HG03108 (cell line): ENCODE data around the gene DYSF.

Experiments
- ATAC-seq: cut with Tn5 transposase; IDR thresholded peaks from one replicate; pipeline ENCODE4 v1.9.1; 2021; ENCODE audit warnings: moderate library complexity; ENCODE audit not compliant: unreplicated experiment

The DYSF gene

DNA sequence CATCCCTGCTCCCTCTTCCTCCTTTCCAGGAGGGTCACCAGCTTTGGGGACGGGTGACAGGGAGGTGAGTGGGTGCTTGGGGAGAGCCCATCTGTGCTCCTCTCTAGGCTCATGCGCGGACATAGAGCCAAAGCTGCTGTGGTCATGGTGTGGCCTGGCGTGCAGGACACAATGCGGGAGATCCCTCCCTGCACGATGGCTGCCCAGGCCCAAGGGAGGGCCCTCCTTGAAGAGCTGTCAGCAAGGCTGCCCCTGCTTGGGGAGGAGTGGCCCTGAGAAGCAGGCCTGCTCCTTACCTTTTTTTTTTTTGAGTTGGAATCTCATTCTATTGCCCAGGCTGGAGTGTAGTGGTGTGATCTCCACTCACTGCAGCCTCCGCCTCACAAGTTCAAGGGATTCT lies 111.4 kb downstream of the DYSF start:
- ATAC-seq, result no peak

DNA sequence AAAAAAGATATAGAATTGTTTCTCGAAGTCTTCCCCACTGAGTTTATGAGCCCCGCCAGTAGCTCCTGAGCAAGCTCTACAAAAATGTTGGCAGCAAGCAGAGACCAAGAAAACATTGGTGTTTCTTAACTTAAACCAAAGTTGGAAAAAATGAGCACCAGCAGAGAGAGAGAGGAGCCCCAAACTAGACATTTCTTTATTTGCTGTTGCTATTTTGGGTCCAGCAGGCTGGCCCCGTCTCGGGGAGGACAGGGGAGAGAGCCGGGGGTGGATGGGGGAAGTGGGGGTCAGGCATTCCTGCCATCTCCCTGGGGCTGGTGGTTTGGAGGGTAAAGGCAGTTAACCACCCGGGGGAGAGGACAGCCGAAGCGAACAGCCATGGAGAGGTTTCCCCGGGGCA lies 113.0 kb downstream of the DYSF start:
- no peak for ATAC-seq

DNA sequence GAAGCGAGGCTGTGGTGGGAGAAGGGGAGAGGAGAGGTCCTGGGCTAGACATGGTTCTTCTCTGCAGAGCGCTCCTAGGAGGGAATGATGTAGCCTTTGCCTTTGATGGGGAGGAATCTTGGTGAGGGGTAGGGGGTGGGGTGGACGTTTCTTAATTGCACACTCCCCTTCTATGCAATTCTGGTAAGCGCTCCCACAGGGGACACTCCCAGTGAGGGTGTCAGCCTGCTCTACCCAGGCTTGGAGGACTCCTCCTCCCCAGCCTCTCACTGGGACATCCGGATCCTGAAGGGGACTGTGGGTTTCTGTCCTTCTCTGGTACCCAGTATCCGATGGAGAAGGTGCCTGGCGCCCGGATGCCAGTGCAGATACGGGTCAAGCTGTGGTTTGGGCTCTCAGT lies 114.3 kb downstream of the DYSF start:
- ATAC-seq, result no peak

- ATAC-seq, result no peak
Measured at GRCh38 chr2:71568103-71568502, 114.7 kb downstream of the DYSF start.

GRCh38 chr2:71570511-71570910 lies 117.2 kb downstream of the DYSF start:
- no peak for ATAC-seq

- ATAC-seq, result no peak
Measured at GRCh38 chr2:71570951-71571460, 117.6 kb downstream of the DYSF start.

GRCh38 chr2:71571945-71572344 lies 118.6 kb downstream of the DYSF start:
- no peak for ATAC-seq

DNA sequence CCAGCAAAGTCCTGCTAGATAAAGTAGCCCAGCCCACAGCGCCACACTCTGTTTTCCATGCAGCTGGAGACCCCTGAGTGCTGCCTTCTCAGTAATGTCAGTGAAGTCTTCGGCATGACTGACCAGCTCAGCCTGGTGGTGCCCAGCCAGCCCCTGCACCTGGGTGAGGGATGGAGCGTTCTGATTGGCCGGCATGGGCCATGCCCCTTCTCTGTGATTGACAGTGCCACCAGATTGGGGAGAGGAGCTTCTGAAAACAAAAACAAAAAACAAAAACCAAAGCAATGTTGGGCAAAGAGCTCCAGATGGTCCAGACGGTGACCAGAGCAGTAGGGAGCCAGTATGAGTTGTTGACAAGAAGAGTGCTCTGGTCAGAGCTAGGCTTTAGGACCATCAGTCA lies 122.6 kb downstream of the DYSF start:
- ATAC-seq, result no peak

DNA sequence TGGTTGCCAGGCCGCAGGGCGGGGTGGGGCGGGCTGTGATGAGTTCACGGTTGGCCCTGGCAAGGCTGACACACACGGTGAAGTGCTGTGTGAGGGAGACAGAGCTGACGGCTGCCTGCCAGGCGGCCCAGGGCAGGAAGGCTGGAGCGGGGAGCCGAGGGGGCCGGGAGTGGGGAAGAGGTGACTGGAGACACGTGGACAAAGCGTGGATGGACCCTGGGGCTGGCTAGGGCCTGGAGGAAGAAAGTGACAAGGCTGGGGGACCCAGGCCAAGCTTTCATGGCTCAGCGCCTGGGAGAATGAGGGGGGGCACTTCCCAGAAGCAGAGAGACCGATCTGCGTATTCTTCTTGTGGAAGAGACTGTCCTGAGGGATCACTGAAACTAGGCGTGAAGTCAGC lies 123.2 kb downstream of the DYSF start:
- no peak for ATAC-seq

DNA sequence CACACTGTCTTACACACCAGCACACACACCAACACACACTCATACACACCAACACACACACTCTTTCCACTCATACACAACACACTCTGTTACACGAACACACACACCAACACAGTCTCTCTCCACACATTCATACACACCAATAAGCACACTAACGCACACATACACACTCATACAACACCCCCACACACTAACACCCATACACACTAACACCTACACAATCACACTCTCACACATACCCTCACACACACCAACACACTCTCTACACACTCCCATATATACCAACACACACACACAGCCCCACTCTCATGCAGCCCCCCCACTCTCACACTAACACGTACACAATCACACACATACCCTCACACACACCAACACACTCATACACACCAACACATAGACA lies 123.8 kb downstream of the DYSF start:
- no peak for ATAC-seq

DNA sequence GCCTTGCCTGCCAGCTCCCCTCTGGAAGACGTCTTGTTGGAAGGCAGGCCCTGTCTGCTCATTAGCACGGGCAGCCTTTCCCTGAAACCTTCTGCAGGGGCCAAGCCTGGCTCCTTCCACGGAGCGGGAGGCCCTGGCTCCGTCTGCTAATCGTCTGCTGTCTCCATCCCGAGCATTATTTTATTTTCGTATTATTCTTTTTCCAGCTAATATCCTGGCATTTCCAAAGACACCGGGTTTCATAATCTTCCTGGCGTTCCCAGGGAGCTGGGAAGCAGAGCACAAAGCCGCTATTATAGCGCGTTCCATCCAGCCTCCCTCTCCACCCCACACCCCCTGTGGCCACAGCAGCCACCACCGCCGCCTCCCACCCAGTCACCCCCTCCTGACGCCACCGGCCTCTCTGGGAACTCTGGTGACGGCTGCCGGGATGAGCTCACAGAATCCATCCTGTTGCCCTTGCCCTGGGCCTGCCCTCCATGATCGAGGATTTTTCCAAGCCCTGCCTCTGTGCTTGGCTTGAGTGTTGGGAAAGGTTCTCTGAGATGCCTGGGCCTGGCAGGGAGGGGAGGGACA lies 125.5 kb downstream of the DYSF start:
- ATAC-seq, result no peak

- ATAC-seq, result no peak
Measured at GRCh38 chr2:71581026-71581425, 127.7 kb downstream of the DYSF start.

DNA sequence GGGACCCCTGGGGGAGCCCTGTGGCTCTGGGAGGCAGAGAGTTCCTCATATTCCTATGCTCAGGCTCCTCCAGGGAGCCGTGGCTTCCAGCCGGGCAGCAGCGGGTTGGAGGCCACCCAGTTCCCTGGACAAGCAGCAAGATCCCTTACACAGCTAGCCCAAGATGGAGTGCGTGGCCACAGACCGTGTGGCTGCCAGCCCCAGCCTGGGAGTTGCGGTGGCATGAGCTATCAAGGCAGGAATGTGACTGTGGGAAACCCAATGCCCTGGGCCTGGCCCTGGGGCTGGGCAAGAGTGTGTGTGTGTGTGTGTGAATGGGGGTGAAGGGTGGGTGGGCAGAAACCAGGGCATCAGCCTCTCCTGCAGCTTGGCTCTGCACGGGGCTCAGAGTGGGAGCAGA lies 130.5 kb downstream of the DYSF start:
- no peak for ATAC-seq

- no peak for ATAC-seq
Measured at GRCh38 chr2:71586471-71586870, 133.1 kb downstream of the DYSF start.

DNA sequence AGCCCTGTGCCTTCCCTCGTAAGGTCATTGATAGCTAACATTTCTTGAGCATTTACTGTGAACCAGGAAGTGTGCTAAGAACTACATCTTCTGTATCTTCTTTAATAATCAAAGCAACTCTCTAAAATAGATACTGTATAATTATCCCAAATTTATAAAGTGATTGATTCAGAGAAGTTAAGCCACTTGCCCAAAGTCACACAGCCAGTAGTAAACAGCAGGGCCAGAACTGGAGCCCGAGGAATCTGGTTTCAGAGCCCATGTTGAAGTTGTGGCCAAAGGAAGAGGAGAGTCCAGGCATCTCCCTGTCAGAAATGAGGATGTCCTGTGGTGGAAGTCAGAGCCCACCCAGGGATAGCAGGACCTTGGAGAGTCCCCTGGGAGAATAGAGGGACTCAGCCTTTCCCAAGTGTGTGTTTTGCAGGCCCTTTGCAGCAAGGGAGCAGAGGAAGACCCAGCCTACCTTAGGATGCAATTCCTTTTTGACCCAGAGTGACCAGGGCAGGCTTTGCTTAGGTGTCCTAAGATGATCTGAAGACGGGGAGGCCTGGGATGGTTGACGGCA lies 134.2 kb downstream of the DYSF start:
- ATAC-seq, result no peak

GRCh38 chr2:71588497-71589170 lies 135.3 kb downstream of the DYSF start:
- no peak for ATAC-seq

DNA sequence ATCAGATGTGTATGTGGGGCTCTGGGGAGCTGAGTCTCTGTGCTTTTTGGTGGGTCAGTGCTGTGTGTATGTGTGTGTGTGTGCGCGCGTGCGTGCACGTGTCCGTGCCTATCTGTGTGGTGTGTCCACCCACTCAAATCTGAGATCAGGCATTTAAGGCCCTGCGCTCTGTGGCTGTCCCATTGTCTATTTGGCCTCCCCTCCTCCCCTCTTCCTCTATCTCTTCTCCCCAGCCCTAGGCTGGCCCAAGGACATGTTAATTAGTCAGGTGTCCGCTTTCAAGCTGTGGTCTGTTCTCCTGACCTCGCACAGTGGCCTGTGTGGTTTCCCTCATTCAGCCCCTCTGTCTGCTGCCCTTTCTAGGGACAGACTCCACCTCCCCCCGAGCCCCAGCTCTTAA lies 136.4 kb downstream of the DYSF start:
- ATAC-seq, result no peak

DNA sequence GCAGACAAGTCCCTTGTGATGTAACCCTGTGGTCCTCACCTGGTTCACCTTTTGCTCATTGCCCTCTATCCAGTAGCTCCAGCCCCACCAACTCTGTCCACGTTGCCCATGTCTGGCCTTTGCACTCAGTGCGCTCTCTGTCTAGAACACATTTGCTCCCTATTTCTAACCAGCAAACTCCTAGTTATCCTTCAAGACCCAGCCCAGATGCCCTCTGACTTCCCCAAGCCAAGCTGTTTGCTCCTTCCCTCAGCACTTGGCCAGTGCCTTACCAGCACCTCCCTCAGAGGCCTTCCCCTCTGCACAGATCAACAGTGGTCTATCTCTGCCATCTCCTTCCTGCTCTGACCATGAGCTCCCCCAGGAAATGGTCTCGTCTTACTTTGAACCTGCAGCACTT lies 137.7 kb downstream of the DYSF start:
- no peak for ATAC-seq

- no peak for ATAC-seq
Measured at GRCh38 chr2:71592181-71592711, 138.9 kb downstream of the DYSF start.

- ATAC-seq, result no peak
Measured at GRCh38 chr2:71595569-71595968, 142.2 kb downstream of the DYSF start.

GRCh38 chr2:71596011-71596410 lies 142.7 kb downstream of the DYSF start:
- no peak for ATAC-seq

DNA sequence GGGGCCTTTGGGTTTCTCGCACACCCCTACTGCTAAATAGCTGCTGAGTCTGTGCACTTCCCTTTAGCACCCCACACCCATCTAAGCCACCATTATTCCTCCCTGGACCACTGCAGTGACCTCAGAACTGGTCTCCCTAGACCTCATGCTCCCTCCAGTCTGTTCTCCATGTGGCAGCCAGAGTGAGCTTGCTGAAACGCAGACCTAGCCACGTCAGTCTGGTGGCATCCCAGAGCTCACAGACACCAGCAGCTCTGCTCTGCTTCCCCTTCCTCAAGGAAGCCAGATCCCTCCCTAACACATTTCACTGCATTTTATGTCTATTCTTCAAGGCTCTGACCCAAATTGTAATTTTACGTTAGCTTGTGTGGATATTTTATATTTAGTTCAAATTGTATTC lies 144.4 kb downstream of the DYSF start:
- no peak for ATAC-seq
